ENCODE measurements around the gene AIDA.
"Not testable (repeated sequence)": the region's sequence is repeated elsewhere in the genome, so short reads cannot be mapped to it uniquely, and the experiment has no call there.

AIDA gene

DNA sequence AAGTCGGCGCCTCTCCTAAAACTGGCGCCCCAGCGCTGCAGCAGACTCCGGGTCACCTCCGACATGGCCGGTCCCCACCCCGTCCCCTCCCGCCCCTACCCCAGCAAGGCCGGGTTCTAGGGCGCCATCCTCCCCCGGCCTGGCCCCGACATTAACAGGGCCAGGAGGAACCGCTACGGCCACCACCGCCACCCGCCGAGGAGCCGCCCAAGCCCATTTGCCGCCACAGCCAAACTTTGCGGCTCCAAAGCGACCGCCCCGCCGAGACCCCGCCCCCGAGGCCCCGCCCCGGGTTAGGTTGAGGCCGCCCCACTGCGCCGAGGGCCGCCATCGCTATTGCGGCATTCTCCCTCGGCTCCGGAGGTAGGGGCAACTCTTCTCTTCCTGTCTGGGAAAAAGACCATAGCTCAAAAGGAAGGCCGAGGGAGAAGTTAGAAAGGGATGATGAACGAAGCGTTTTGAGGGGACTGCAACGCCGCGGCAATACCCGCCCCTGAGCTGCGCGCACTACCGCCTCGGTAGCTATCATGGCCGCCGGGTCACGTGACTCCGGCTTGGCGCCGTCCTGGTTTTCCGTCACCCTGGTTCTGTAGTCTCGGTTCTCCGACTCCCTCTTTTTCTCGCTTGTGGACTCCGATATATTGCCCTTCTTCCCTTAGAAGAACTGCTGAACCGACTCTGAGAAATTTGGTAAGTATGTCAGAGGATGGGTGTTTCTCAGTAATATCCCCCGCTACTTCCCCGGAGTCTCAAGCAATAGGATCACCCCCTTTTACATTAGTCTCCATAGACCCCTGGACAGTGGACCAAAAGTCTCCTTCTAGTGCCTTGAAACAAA lies at the start of gene AIDA, which contains the start of gene BROX:
Gene AIDA, minus strand, starts transcription at position 239 of the 838 bp plus-strand sequence. Its CDS starts 174 bp downstream, at position 65.
Gene BROX, plus strand, starts transcription at position 312 of the 838 bp plus-strand sequence. CDS start 3,136 bp downstream, outside the sequence.
- peak; percentile 71 to 76 for DNase-seq

DNA sequence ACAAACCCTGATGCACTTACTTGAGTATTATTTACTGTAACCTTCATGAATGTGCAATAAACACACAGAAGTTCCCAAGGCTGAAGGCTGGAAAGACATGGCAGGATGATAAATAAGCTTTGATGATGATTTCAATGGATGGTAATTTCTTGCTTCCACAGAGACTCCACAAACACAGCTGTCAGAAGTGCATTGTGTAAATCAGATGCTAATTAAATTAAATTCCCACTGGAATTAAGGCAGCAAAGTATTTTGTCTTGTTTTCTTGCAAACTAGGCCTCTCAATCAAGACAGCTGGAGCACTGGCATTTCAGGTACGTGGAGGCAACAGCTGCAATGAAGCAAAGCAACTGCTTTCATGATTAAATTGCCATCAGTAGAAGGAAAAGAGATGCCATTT lies 48.8 kb upstream of the AIDA start:
- no peak for DNase-seq

GRCh38 chr1:222759451-222760035 lies 47.3 kb upstream of the AIDA start:
- DNase-seq = no peak

DNA sequence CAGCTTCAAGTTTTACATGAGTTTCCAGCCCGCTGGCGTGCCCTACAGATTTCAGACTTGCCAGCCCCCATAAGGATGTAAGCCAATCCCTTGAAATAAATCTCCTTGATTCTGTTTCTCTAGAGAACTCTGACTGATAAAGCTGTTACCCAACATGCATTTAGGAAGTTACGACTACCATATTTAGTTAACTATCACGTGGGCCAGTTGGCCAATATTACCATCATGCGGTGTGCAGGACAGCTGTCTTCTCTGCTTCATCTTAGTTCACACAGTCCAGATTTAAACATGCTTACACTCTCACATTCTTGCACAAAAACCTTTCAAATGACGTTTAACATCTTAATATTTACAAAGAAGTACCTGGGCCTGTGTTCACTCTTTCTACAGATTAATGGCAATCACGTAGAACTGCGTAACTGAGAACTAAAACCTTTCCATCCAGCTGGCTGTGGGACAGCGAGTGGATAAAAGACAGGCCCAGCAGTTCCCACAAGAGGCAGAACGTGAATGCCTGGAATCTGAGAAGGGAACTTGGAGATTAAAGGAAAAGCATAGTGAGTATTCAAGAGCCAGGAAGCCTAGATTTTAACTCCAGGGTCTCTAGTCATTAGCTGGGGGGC lies 45.5 kb upstream of the AIDA start:
- DNase-seq = no peak

DNA sequence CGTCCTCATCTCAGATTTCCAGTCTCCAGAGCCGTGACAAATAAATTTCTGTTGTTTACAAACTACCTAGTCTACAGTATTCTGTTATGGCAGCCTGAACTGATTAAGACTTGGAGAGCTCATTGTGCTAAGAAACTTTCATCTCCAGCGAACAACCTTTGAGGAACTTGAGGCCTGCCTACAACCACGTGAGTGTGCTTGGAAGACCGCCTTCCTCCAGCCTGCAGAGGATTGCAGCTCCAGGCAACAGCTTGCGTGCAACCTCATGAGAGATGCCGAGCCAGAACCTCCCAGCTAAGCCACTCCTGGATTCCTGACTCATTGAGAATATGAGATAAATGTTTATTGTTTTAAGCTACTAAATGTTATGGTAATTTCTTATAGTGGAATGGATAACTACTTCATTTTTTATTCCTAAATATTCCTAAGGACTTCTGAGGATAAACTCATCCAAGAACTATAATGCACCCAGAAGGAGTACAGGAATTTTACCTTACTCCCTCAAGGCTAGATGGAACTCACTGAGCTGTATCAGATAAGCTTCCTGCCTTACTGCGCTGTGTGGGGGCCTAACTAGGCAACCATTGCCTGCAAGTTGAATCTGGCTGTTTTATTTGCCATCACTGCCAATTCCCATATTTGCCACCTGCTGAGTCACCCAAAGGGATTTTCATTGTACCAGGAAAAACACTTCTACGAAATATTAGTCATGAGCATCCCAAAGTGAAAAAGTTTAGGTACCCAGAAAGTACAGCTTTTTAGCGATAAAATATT lies 42.3 kb upstream of the AIDA start:
- DNase-seq = no peak

DNA sequence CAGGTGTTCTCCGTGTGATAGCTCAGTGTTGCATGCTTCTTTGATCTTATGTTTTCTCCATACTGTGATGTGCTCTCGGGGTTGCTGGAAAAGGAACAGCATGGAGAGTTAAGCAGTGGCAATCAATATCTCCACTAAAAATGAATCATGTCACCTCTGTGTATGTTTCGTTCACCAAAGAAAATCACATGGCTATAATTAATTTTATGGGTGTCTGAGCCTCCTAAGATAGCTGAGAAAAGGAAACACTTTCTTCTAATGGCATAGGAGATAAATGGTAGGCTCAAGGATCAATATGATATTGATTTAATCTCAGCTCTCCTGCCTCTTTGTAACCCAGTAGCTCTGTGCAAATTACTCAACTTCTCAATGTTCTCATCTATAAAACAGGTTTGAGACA lies 39.0 kb upstream of the AIDA start:
- DNase-seq = no peak

- DNase-seq = no peak
Measured at GRCh38 chr1:222750651-222751050, 38.4 kb upstream of the AIDA start.

- no peak for DNase-seq
Measured at GRCh38 chr1:222749927-222750326, 37.6 kb upstream of the AIDA start.

- DNase-seq = not testable (repeated sequence)
Measured at GRCh38 chr1:222741630-222742457, 29.6 kb upstream of the AIDA start.

- no peak for DNase-seq
Measured at GRCh38 chr1:222739929-222740328, 27.6 kb upstream of the AIDA start.

DNA sequence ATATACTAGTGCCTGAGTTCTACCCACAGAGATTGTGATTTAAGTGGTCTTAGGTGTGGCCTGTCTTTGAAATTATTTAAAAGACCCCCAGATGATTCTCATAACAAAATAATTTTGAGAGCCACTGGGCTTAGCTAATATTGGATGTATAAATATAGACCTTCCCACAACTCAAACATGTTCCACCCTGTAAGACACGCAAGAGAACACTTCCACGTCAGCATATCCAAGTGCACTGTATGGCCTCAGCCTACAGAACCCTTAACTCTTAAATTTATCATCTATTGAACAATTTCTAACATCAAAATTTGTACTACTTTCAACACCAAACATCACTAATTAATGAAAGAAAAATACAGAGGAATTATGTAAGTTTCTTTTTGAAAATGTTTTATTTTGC lies 27.2 kb upstream of the AIDA start:
- no peak for DNase-seq

DNA sequence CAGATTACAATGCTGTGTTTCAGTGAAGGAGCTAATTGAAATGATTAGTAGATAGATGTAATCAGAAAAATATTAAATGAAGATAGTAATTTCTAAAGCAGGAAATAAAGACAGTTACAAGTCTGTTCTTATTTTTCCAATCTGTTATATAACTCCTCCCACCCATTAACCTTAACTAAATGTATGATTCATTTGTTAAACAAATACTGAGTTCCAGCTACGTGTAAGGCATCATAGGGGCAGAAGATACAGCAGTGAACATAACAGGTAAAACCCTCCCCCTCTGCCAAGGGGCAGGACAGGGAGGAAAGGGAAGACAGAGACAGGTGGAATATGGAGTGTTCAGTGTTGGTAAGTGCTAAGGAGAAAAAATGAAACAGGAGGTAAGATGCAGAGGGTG lies 24.7 kb upstream of the AIDA start, which contains the start of gene FAM177B:
Gene FAM177B, plus strand, starts transcription at position 231 of the 400 bp plus-strand sequence. CDS start 9,344 bp downstream, outside the sequence.
- no peak for DNase-seq

DNA sequence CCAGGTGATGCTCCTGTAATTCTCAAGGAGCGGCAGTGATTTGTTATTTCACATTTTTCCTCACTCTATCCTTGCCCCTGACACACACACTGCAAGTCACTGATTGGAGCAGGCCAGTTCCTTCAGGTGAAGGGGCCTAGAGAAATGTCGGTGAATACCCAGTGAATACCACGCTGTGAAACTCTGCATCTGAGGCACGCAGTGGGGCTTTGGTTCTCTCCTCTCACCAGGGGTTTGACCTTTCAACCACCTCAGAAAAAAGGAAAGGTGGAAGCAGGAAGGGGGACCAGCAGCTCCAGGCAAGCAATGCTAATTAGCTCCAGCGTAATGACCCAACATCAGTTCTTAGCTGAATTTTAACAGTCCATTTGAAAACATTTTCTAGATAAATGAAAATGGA lies 24.2 kb upstream of the AIDA start:
- no peak for DNase-seq

DNA sequence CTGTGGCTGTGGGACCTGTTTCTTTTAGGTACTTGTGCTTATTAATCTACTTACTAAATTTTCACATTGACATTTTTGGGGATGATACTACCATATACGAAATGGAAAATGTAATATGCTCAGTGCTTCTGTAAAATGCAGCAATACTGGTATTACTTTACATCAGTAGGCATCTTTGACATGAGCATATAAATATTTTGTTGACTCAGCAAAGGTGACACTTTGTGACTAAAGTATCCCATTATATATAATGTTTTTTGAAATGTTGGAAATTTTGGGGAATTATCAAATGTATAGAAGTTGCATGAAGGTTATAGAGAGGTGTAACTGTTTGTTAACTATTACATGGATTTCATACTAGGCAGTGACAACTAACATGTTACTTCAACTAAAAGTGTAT lies 22.4 kb upstream of the AIDA start:
- DNase-seq = no peak

- no peak for DNase-seq
Measured at GRCh38 chr1:222732216-222733159, 20.2 kb upstream of the AIDA start.

DNA sequence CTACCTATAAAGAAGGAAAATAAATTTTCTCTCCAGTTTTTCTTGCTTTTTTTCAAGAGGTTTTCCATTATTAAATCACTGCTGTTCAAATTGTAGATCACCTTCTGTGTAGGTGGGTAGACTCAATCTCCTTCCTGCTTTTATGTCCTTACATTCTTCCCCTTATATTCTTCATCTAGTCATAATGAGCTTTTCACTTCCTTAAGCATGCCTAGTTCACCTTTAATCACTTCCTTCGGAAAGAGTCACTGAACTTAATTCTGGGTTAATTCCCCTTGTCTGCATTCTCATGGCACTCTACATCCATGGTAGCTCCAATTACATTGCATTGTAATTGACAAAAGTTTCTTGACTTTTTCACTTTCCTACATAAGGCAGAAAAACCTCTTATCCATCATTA lies 18.6 kb upstream of the AIDA start:
- no peak for DNase-seq

GRCh38 chr1:222728746-222729145 lies 16.5 kb upstream of the AIDA start:
- DNase-seq = no peak

DNA sequence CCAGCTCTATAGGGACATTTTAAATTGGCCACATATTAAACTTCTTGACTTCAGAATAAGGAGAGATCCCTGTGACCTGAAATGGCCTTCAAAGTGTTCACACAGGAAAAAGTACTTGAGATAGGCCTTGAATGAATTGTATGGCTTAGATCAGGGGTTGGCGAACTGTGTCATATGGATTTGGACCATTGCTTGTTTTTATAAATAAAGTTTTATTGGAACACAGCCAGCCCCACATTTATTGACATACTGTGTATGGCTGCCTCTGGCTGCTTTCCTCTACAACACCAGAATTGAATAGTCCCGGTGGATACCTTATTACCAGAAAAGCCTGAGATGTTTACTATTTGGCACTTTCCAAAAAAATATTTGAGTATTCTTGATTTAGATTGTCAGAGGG lies 4.1 kb upstream of the AIDA start:
- DNase-seq = no peak

- peak; percentile 94 for DNase-seq
Measured at GRCh38 chr1:222713091-222713961, 1.0 kb upstream of the AIDA start.

All from SHP77 (cell line).